Stimulated activated CD4-positive, alpha-beta T cell treated with anti-CD3 and anti-CD28 coated beads, Interleukin-15, amount 100 ng/mL, for 48 hours (primary cell): ENCODE results near the gene NACA.

Experiments used
- DNase-seq, 2 donors: peaks; one replicate each; pipeline ENCODE4 v3.0.0-alpha.2; 2020; ENCODE audit warnings: low read depth in 2 of 2

NACA gene

DNA sequence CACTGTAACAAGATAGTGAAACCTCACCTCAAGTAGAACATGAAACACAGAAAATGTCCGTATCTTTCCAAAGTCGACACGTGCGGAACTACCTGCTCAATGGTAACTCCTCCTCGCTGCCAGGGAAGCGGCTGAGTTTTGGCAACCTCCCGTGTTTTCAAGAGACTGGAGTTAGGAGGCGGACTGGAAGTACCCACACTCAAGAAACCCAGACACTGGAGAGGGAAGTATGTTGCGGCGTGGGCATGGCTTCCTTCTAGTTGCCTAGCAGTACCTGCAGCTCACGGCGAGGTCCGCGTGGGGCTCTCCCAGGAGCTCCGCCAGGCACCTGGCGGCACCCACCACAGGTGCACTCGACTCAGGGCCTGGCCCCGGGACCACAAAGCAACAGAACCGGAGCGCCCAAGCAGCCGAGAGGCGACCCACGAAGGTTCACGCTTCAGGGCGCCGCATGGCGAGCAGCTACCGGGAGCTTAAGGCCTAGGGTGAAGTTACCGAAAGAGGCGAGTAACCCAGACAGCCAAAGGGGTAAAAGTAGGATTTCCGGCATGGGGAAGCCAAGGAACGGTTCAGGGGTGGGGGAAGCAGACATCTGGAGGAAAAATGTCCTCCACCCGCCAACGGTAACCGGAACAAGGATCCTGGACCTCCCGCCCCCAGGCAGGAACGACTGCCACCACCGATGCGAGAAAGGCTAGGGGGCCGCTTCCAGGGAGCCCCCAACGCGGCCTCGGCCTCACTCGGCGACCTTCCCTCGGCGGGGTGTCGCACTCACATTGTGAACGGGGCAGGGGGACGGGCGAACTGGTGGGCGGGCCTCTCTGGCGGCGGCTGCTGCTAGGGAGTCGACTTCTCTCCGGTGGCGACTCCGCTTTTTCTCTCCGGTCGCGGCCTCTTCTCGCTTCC is 37.6 kb downstream of the NACA start:
- DNase-seq: no peak

DNA sequence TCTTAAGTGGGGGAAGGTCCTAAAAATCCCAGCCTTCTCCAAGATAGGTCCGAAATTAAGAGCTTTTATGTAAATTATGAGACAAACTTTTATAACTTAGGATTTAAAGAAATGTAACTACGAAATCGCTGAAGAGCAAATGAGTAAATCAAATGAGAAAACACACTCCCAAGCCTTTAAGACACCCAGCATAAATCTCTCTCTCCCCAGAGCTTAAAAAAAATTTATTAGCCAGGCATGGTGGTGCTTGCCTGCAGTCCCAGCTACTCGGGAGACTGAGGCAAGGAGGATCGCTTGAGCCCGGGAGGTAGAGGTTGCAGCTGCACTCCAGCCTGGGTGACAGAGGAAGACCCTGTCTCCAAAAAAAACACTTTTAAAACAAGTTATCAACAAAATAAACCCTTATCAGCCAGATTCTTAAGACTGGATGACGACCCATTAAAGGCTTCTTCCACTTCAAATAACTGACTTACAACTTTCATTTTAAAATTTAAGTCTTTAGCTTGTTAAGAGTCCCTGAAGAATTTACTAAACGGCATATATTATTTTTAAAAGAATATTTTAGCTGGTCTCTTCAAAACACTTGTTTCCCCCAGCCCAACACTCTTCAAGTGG is 40.2 kb downstream of the NACA start:
- DNase-seq: no peak

DNA sequence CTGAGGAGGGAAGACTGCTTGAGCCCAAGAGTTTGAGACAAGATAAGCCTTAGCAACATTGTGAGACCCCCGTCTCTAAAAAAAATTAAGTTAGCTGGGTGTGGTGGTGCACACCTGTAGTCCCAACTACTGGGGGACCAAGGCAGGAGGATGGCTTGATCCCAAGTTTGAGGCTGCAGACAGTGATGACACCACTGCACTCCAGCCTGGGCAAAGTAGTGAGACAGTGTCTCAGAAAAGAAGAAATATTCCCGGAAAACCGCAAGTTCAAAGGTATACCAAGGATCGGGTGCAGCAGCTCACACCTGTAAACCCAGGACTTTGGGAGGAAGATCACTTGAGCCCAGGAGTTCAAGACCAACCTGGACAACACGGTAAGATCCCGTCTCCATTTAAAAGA is 42.8 kb downstream of the NACA start:
- no peak for DNase-seq

DNA sequence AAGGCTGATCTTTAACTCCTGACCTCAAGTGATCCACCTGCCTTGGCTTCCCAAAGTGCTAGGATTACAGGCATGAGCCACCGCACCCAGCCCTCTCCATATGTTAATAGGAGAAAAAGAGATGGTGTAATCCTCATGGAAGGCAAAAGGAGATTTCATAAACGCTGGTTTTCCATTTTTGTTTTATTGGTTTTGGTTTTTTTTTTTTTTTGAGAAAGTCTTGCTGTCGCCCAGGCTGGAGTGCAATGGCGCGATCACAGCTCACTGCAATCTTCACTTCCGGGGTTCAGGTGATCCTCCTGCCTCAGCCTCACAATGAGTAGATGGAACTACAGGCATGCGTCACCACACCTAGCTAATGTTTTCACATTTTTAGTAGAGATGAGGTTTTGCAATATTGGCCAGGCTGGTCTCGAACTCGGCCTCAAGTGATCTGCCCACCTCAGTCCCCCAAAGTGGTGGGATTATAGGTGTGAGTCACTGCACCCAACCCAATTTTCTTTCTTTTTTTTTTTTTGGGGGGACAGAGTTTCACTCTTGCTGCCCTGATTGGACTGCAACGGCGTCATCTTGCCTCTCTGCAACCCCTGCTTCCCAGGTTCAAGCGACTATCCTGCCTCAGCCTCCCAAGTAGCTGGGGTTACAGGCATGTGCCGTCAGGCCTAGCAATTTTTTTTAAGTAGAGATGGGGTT is 45.1 kb downstream of the NACA start:
- no peak for DNase-seq

DNA sequence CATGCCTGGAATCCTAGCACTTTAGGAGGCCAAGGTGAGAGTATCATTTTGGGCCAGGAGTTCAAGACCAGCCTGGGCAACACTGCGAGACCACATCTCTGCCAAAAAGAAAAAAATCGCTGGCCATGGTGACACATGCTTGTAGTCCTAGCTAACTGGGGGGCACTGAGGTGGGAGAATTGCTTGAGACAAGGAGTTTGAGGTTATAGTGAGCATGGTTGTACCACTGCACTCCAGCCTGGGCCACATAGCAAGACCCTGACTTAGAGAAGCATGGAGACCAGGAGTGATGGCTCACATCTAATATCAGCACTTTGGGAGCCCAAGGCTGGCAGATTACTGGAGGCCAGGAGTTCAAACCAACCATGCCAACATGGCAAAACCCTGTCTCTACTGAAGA is 46.2 kb downstream of the NACA start:
- DNase-seq: no peak

DNA sequence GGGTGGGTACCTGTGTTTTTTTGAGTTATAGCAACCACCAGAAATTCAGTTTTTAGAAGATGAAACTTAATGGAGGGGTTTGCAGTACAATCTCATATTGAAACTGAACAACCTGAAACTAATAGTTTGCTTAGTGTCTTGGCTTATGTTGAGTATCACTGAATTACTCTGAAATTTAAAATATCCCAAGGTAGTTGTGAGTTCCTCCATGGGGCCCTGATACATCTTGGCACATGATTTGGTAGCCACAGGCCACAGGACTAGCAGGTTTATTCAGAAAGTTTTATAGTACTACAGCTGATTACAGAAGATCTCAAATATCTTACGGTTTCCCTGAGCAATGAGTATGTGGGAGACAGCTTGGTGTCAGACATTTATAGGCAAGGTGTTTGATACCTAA is 47.4 kb downstream of the NACA start:
- DNase-seq: no peak

DNA sequence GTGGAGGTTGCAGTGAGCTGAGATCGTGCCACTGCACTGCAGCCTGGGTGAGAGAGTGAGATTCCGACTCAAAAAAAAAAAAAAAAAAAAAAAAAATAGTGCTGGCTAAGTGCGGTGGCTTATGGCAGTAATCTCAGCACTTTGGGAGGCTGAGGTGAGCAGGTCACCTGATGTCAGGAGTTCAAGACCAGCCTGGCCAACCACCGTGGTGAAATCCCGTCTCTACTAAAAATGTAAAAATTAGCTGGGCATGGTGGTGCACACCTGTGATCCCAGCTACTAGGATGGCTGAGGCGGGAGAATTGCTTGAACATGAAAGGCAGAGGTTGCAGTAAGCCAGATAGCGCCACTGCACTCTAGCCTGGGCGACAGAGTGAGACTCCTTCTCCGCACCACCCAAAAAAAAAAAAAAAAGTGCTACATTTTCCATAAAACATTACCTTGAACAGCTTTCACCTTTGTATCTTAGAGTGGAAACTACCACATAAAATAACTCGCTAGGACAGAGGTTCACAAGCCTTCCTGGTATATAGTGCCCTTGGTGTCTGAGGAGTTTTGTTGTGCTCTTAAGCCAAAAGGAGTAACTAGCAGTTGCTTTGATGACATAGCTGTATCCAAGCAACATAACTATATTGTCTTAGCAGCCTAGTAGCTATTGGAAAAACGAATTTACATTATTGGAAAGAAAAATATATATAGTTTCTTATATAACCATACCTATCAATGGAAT is 48.1 kb downstream of the NACA start:
- no peak for DNase-seq

DNA sequence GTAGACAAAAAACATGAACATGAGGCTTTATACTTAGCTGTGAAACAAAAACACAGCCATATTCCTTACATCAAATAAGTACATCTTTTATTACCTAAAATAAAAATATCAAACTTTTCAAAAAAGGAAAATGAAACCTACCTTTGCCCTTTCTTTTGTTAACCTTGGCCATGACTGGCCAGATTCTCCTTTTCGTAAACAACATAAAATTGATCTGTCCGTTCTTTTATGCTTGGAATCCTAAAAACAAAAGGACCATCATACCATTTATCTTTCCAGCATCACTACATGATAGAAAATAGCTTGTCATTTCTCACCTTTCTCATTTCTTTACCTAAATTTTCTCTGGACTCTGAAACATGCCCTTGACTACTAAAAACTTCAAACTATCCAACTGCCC is 53.5 kb downstream of the NACA start:
- DNase-seq: no peak

DNA sequence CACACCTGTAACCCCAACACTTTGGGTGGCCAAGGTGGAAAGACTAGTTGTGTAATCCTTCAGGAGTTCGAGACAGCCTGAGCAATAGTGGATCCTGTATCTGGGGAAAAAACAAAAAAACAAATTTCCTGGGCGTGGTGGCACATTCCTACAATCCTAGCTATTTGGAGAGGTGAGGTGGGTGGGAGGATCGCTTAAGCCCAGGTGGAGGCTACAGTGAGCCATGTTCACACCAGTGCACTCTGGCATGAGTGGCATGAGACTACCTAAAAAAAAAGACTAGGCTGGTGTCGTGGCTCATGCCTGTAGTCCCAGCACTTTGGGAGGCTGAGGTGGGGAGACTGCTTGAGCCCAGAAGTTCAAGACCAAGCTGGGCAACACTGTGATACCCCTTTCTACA is 54.3 kb downstream of the NACA start:
- DNase-seq: no peak

DNA sequence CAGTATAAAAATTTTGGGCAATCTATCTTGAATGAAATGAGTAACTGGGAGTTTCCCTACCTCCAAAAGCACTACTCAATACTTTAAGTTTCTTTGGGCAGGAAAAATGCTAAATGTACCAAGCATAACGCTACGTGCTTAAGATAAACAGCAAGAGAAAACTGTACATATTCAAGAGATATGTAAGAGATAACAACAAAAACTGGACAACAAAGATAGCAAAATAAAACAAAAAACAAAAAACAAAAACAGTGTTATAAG is 57.0 kb downstream of the NACA start:
- no peak for DNase-seq
